Hypothalamus (tissue), 51 donors: Measurements from ENCODE around the gene SIPA1L3.

Experiments
- DNase-seq, 51 donors: peaks; one replicate each; lab custom pipeline; 2025; lab: John Stamatoyannopoulos, UW

The SIPA1L3 gene

DNA sequence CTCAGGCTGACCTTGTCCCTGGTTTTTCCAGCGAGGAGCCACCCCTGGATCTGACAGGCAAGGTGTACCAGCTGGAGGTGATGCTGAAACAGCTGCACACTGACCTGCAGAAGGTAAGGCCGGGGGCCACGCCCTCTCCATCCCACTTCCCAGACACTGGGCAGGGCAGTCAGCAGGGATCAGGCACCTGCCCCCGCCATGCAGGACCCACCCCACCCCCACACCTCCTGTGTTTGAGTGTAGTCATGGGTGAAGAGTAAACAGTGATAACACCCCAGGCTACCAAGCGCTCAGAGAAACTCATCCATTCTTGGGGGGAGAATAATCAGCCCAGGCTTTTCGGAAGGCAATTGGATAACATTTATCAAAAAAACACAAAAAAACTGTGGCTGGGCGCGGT, 297.1 kb downstream of the SIPA1L3 start:
- DNase-seq = no peak

GRCh38 chr19:38204728-38205127, 297.7 kb downstream of the SIPA1L3 start:
- DNase-seq = no peak

DNA sequence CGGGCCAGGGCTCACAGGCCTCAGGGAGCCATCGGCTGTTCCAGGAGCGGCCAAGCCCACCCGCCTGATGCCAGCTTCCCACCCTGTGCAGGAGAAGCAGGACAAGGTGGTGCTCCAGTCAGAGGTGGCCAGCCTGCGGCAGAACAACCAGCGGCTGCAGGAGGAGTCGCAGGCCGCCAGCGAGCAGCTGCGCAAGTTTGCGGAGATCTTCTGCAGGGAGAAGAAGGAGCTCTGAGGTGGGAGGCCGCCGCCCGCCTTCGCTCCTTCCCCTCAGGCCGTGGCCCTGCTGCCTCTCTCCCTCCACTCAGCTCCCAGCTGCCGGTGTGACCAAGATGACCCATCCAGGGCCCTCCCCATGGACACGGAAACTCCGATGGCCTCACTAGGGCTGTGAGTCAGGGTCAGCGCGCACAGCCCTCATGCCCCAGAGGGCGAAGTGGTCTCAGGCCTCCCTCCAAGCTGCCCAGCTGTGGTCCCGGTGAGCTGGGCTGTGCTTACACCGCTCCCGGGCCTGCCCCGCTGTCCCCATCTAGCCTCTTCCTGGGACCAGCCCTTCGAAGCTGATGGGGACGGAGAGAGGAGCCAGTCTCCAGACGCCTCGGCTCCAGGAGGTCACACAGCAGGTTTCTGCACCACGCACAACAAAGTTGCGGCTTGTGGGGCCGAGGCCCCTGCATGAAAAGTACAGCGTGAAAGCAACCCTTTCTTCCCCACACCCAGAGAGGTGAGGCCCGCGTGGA, 299.2 kb downstream of the SIPA1L3 start:
- no peak for DNase-seq

DNA sequence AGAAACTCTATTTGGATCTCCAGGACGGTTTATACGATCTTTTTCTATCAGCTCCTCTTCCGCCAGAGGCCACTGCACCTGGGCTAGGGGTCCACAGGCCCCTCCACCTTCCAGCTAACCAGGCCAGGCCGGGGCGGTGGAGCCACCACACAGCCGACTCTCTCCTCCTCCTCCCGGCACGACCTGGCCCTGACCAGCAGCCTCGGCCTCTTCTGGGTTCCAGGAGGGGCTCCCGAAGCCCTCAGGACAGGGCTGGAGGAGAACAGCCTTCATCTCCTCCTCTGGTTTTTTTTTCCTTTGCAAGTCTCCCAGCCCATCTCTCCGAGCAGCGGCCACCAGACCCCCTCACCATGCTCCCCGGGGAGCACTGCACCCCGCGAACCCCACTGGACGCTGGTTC, 299.9 kb downstream of the SIPA1L3 start:
- DNase-seq = no peak

- DNase-seq = no peak
These were observed 300.5 kb downstream of the SIPA1L3 start for GRCh38 chr19:38207543-38207942.

GRCh38 chr19:38208571-38208970, 301.6 kb downstream of the SIPA1L3 start:
- DNase-seq = no peak

- peak in 1 of 51 donors; percentile 1 for DNase-seq
These were observed 302.1 kb downstream of the SIPA1L3 start for GRCh38 chr19:38209152-38209551.

DNA sequence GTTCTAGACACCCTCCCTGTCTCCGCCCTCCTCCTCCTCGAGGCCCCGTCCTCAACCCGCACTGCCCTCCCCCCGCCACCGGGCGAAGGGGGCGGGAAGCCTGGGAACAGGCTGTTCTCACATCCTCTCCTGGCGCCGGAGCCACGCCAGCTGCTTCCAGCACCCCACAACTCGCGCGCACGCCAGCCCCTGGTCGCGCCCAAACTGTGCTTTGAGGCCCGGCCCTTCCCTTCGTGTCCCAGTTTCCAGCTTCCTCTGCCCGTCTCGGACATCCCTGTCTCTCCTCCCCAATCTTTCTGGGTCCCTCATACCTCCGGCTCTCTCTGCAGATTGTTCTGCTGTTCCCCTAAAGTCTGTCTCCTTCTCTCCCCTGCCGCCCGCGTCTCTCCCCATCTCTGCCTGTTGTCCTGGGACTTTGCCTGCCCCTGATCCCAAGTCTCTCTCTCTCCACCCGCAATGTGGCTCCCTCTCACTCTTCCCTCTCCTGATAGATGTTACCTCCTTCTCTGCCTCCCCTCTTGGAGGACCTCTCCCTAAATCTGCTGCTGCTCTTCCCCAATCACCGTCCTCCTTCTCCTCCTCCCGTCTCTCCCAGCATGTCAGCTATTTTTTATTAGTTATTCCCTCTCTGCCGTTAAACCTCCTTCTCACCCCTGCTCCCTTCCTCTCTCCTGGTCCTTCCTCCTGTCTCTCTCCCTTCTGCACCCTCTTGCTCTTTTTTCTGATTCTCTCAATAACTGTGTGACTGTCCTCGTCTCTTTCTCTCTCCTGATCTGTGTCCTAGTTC, 302.9 kb downstream of the SIPA1L3 start:
- DNase-seq = peak; percentile 25 to 91 (median 67)

DNA sequence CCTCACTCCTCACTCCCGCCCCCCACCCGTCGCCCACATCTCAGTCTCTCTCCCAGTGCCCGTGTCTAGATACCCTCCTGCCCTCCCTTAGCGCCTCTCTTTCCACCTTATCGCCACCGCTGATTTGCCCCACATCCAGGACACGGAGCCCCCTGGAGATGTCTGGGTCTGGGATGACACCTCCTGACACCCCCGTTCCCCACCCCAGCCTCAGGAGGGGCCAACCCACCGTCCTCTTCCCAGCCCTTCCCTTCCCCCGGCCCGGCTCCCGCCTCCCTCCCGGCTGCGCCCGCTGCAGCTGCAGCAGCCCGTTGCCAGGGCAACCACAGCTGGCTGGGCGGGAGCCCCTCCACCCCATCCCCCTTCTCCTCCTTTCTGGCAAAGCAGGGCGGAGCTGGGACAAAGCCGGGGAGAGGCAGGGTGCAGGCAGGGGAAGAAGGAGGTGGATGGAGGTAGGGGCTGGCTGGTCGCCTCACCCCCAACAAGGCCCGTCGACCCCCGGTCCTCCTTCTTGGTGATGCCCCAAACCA, 303.5 kb downstream of the SIPA1L3 start:
- DNase-seq = peak in 49 of 51 donors; percentile 16 to 91 (median 69)

DNA sequence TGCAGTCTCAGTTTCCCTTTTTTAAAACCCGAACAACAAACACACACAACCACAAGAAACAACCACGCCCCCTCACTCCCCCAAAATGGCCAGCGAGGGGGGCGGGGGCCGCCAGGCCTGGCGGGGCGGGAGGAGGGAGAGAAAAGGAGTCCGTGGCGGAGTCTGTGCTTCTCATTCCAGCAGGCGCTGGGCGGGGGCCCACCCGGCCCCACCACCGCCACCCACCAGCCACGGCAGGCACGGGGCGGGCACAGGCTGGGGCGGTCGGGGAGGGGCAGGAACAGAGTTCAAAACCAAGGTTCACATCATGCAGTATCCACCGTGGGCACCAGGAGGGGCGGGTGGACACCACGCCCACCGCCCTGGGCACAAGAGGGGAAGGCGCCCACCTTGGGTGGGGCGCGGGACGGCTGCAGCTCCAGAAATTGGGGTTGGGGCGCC, 304.2 kb downstream of the SIPA1L3 start:
- DNase-seq = peak in 11 of 51 donors; percentile 5 to 59 (median 39)

GRCh38 chr19:38211766-38212165, 304.8 kb downstream of the SIPA1L3 start:
- no peak for DNase-seq

DNA sequence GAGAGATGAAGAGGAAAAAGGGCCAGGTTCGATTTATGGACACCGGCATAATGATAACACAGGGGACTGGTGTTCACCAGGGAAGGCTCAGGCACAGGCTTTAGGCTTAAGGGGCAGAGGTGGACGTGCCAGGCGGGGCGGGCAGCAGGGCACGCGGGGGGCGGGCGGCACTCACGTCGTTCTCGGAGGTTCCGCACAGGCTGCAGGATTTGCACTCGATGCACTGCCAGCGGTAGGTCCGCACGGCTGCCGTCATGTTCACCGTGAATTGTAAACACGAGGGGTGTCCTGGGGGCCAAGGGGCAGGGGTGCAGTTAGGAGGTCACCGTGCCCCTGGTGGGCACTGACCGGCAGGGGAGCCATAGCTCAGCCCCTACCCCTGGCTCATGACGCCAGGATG, 306.5 kb downstream of the SIPA1L3 start:
- no peak for DNase-seq

DNA sequence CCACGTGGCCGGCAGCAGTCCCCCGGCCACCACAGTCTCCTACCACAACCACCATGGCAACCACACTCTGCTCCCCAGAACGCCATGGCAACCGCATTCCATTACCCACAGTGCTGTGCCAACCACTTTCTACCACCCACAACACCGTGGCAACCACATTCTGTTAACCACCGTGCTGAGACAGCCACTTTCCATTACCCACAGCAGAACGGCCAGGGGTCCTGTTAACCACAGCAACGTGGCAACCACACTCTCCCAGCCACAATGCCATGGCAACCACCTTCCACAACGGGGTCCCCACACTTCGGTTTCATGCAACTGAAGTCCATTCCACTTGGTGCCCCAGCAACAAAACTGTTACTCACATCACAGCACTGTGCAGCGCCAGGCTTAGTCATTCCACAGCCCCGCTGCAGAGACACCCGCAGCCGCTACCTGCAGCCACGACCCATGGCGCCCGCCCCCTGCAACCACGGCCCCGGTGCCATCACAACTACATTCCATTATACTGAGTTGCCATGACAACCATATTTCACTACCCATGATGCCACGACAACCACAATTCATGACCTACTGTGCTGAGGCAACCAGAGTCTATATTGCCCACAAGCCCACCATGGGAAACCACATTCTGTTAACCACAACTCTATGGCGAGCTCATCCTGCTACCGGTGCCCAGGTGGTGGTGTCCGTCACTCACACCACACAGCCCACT, 307.1 kb downstream of the SIPA1L3 start:
- peak in 33 of 51 donors; percentile 5 to 85 (median 53) for DNase-seq

DNA sequence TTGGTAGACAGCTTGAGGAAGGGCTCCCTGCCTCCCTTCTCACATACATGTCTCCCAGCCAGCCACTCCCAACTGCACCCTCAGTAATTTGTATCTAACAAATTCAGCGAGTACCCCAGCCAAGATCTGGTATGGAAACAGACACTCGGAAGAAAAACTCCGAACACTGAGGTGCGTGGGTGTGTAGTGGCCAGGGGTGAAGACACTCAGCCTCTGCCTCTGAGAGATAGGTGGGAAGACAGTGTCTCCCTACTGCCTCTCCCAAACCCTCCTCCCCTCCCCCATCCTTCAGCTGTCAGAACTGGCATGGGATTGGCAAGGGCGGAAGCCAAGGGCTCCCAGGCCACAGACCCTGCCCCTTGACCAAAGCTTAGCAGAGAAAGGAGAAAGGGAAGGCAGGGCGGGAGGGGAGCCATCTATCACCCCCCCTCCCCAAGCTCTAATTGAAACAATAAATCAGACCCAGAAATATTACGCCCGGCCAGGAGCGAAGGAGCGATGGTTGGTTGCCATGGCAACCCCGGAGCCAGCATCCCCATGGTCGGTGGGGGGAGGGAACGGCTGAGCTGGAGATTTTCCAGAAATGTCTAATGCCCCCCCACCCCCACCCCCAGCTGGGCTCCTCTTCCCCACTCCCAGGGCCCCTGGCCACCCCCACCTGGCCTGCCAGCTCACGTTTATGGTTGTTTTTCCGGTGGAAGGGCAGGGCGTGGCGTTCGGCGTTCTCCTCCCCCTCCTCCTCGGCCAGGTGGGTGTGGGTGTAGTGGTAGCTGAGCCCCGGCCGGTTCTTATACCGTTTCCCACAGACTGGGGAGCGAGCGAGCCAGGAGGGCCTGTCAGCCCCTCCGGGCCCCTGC, 310.0 kb downstream of the SIPA1L3 start:
- peak in 11 of 51 donors; percentile 9 to 47 (median 26) for DNase-seq

DNA sequence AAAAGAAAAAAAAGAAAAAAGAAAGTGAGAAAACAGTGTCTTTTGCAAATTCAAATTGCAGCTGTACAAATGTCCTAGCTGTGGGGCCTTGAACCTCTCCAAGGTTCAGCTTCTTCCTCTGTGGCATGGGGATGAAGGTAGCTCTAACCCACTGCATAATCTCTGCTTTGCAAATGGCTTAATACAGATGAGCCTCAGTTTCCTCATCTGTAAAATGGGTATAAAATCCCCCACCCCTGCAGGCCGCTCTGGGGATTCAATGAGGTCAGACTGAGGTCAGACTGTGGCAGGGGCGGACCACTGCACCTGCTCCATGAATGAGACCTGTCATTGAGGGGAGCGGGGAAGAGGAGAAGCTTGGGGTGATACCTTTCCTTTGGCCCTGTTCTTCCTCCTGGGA, 311.2 kb downstream of the SIPA1L3 start:
- DNase-seq = no peak

GRCh38 chr19:38219221-38219620, 312.2 kb downstream of the SIPA1L3 start:
- no peak for DNase-seq

- DNase-seq = no peak
These were observed 314.4 kb downstream of the SIPA1L3 start for GRCh38 chr19:38221421-38221820.

- DNase-seq = no peak
These were observed 315.2 kb downstream of the SIPA1L3 start for GRCh38 chr19:38221919-38222830.

DNA sequence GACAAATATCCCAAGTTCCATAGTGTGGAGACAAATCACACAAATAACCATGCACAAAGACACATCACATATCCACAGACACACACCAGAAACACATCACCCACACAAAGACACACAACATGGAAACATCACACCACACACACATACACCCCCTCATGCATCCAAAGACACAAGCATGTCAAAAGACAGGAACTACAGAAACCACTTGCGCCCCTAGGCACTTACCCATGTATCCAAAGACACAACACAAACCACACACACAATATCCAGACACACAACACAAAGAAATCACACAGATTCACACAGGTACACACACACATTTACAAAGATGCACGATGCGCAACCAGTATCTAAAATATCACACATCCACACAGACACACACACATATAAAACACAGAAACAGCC, 316.1 kb downstream of the SIPA1L3 start:
- DNase-seq = no peak
